HL-60/S4 (cell line): ENCODE data around the gene SLC19A1.

Experiments used
- in situ Hi-C: fragments of 300-500 bp; cut with MboI; formaldehyde crosslinking; loops from 2 replicates; pipeline ENCODE4 v1.14.3; 2022; ENCODE audit warnings: low sequenced_read_pairs

SLC19A1 gene

GRCh38 chr21:45450423-45451090 lies 91.7 kb downstream of the SLC19A1 start:
- in situ Hi-C loops: loop anchor here (25.0 kb wide), 2 partner anchors 112 to 362 kb away; no protein-coding TSS in a partner anchor

DNA sequence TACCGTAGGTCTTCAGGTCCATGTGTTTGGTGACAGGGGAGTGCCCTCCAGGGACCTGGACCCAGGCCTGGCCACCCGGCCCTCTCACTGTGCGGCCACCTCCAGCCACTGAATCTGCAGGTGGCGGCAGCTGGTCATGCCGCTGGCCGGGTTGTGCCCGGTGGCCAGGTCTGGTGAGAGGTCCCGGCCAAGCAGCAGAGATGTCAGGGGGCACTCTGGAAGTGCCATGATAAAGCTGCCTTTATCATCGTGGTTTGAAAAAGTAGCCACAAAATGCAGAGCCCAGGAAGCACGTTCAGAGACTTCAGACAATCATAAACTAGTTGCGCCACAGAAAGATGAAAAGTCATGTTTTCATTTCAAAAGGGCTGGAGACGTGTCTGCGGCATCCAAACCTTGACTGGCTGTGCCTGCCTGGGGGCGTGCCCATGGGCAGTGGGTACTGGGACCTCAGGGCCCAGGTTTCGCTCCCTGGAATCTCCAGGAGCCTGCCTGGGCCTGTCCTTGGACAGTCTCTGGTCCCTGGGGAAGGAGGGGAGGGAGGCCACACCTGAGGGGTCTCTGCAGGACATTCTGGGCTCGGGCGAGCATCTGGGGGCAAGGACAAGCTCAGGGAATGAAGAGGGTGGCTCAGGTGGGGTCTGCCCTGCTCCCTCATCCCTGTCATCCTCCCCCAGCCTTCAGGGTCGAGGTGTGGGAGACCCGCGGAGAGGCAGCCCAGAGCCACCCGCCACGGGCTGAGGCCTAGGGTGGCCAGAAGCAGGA lies 92.4 kb downstream of the SLC19A1 start:
- in situ Hi-C loops: loop anchor here (25.0 kb wide), 3 partner anchors 112 to 362 kb away; no protein-coding TSS in a partner anchor

DNA sequence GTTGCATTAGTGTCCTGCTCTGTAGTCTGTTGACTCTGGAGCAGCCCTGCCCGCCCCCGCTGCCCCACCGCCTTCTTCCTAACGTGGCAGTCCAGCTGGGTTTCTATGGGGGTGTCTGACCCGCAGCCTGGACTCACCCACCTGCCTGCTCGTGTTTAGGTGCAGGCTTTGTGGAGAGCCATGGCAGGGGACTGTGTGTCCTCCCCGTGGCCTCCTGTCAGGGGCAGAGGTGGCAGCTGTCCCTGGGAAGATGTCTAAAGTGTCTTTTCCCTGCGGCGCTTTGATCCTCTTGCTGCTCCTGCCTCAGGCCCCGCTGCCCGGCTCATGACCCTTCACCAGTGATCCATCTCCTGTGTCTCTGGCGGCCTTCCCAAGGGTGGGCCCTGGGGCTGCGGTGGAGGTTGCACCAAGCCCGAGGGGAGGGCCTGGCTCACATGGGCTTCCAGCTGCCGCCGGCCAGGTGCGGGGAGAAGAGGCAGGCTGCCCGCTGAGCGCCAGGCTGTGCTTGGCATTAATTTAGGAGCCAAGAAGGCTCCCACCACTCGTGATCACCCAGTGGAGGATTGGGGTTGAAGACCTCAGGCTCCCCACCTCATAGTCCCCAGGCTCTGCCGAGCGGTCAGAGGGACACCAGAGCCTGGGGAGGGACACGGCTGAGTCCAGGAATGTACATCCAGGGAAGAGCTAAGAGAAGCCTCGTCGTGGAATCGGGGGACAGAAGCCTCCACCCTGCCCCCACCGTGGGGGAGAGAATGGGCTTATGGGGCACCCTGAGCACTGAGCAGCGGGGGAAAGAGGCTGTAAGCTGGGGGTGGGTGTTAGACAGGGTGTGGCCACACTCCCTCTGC lies 93.2 kb downstream of the SLC19A1 start:
- in situ Hi-C loops: loop anchor here (25.0 kb wide), 1 partner anchor 312 kb away; no protein-coding TSS in a partner anchor

GRCh38 chr21:45448283-45448809 lies 93.9 kb downstream of the SLC19A1 start:
- in situ Hi-C loops: loop anchor here (25.0 kb wide), 1 partner anchor 311 kb away; no protein-coding TSS in a partner anchor
